ENCODE measurements around the gene IFIT2. TPM values are rescaled to one million over a fixed set of nuclear protein-coding genes. Genes with fewer than 3 reads are reported as not detected.

The IFIT2 gene
- total and polyA plus RNA-seq, 2 donors (not counting 3 experiments of a cell fraction or from before 2014, with no cell fraction given) = 0.23 to 1.4 TPM

DNA sequence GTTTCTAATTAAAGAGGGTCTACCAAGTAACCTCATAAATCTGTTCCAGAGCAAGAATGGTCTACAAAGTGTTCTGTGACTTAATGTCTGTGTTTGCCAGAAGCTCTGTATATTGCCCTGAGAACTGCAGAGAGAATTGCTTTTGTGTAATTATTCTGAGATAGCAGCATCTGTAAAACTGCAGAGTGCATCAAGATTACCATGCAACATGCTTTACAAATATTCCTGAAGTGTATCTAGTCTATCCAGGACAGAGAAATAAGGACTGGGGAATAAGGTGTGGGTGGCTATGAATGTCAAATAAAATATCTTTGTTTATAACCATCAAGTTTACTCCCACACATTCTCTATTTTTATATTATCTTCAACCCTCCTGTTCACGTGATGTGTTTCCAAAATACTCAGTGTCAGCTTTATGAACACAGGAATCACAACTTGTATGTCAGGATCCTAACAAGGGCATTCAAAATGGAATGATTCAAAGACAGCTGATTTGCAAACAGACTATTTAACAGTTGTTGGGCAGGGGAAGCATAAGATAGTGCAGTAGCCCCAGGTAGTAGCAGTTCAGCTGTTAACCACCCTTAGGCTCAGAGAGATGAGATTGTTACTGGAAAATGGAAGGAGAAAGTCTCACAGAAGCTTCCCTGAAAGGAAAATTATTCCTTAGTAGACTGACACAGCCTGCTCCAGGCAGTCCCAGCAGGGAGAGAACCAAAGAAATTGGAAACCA, 35.0 kb upstream of the IFIT2 start:
- CTCF ChIA-PET = interaction anchor here (2.4 kb wide), 1 partner anchor 102 kb away, joined by 12 read pairs; no protein-coding TSS in a partner anchor
- DNase-seq (ENCODE audit: low read depth, low spot score) = no peak

DNA sequence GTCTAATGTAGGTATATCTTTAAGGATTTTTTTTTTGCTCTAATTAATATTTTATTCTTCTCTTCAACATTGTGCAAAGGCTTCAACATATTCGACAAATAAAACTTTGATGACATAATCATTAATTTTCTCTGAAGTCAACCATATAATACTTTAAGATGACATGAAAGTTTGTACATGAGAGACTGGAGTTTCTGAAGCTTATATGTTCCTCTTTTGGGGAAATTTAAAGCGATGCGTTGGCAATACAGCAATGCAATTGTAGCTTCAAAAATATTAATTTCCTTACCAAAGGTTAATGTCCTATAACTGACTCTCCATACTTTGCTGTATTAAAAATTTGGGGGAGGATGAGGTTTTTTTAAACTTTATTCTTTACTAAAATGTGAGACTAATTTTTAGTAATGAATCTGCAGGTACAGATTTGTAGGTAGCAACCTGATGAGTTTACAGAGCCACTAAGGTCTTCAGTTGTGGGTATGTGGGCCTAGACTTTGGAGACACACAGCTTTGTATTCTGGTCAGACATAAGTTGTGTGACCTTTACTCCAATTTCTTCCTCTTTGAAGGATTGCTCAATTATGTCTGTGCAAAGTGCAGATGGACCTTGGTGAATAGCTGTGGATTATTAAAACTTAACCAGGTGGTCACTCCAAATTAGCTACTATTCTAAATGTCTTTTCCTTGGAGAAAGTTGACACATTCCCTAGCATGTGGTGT, 32.3 kb upstream of the IFIT2 start:
- Histone ChIP-seq H3K4me1 (ENCODE audit: control insufficient read depth, extremely low read depth, insufficient read depth, low read length) (no peaks in the 10 kb centered on the region), H3K9ac (replicated peaks; ENCODE audit: extremely low read depth, insufficient read depth, low read length) (no peak overlapping the region), H3K9me3 (replicated peaks; ENCODE audit: control insufficient read depth, insufficient read depth, low read length) (no peaks in the 10 kb centered on the region), H3K79me2 (ENCODE audit: control insufficient read depth, insufficient read depth, low read length) (no peaks in the 10 kb centered on the region), H3K27me3 (ENCODE audit: control insufficient read depth in 2 of 2, insufficient read depth in 2 of 2, low read length in 2 of 2) (peaks cover 64 to 75% of the 10 kb centered on the region in 2 experiments), H3K9me1 (replicated peaks; ENCODE audit: control insufficient read depth, extremely low read depth, insufficient read depth, low read length) (no peaks in the 10 kb centered on the region), H3K4me2 (ENCODE audit: insufficient read depth, low read length) (no peak overlapping the region), H3K4me3 (replicated peaks in 1 of 3; ENCODE audit: insufficient read depth in 1 of 3, low read depth in 1 of 3, low read length in 3 of 3) (no peak overlapping the region), H2AFZ (ENCODE audit: low read depth, low read length) (no peak overlapping the region), H3K36me3 (ENCODE audit: control insufficient read depth in 2 of 2, extremely low read depth in 1 of 2, insufficient read depth in 2 of 2, low read length in 2 of 2) (no peaks in the 10 kb centered on the region), H3K27ac (ENCODE audit: insufficient read depth, low read depth, low read length) (no peak overlapping the region), H4K20me1 (replicated peaks; ENCODE audit: control insufficient read depth, extremely low read depth, insufficient read depth, low read length) (no peaks in the 10 kb centered on the region)
- TF ChIP-seq JUN (IDR thresholded peaks at IDR 0.05; ENCODE audit: borderline replicate concordance, insufficient read depth, insufficient read length, low read depth) = no peak
- TF ChIP-seq FOS (IDR thresholded peaks at IDR 0.05; ENCODE audit: borderline replicate concordance, insufficient read depth, low read length) = no peak
- TF ChIP-seq, protein P1, sequence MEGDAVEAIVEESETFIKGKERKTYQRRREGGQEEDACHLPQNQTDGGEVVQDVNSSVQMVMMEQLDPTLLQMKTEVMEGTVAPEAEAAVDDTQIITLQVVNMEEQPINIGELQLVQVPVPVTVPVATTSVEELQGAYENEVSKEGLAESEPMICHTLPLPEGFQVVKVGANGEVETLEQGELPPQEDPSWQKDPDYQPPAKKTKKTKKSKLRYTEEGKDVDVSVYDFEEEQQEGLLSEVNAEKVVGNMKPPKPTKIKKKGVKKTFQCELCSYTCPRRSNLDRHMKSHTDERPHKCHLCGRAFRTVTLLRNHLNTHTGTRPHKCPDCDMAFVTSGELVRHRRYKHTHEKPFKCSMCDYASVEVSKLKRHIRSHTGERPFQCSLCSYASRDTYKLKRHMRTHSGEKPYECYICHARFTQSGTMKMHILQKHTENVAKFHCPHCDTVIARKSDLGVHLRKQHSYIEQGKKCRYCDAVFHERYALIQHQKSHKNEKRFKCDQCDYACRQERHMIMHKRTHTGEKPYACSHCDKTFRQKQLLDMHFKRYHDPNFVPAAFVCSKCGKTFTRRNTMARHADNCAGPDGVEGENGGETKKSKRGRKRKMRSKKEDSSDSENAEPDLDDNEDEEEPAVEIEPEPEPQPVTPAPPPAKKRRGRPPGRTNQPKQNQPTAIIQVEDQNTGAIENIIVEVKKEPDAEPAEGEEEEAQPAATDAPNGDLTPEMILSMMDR (IDR thresholded peaks at IDR 0.05; ENCODE audit: extremely low read depth in 1 of 2, insufficient read depth in 1 of 2, low read depth in 1 of 2, low read length in 2 of 2) = no peak
- no peak for TF ChIP-seq POLR2A (IDR thresholded peaks at IDR 0.05; ENCODE audit: low read depth, low read length)
- no peak for TF ChIP-seq POLR2AphosphoS5 (IDR thresholded peaks at IDR 0.05; ENCODE audit: insufficient read depth, low read depth, low read length)
- TF ChIP-seq, protein P2, sequence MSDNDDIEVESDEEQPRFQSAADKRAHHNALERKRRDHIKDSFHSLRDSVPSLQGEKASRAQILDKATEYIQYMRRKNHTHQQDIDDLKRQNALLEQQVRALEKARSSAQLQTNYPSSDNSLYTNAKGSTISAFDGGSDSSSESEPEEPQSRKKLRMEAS (IDR thresholded peaks at IDR 0.05; ENCODE audit: insufficient read depth, insufficient read length) = no peak
- TF ChIP-seq MYC (IDR thresholded peaks at IDR 0.05; ENCODE audit: low read depth, low read length) = no peak
- no peak for TF ChIP-seq EZH2 (IDR thresholded peaks at IDR 0.05; ENCODE audit: borderline replicate concordance, low read depth, low read length, severe bottlenecking)
- no peak for TF ChIP-seq GATA2 (IDR thresholded peaks at IDR 0.05; ENCODE audit: insufficient read depth, insufficient read length, low read depth, low read length)
- BruUV-seq (replicated peaks) = no TSS peak
- FAIRE-seq (no peak), DNase-seq (ENCODE audit: low read depth, low spot score) (no peak)
- dilution Hi-C loops (cut with MboI; ENCODE audit: extremely low pct_ligation_motif_present, low sequenced_read_pairs) = no loop called here
- ChIA-PET POLR2A (no interaction called here), CTCF (interaction anchor here (0.8 to 1.0 kb wide), 2 partner anchors 58 to 100 kb away, joined by 3 read pairs; no protein-coding TSS in a partner anchor)
- intact Hi-C loops (cut with micrococcal nuclease) = loop anchor here (10.0 kb wide), 1 partner anchor 435 kb away; the partner anchor contains the start of gene KIF20B

More for the DNA sequence above, 35.0 kb upstream of the IFIT2 start:
- POLR2A ChIA-PET = no interaction called here
- H3K9me1 ChIP-seq (replicated peaks; ENCODE audit: control insufficient read depth, extremely low read depth, insufficient read depth, low read length) = no peaks in the 10 kb centered on the region
- no peaks in the 10 kb centered on the region for H4K20me1 ChIP-seq (replicated peaks; ENCODE audit: control insufficient read depth, extremely low read depth, insufficient read depth, low read length)
- no peak overlapping the region for H3K4me2 ChIP-seq (ENCODE audit: insufficient read depth, low read length)
- H3K27ac ChIP-seq (ENCODE audit: insufficient read depth, low read depth, low read length) = no peak overlapping the region
- no peak for TF ChIP-seq POLR2A (IDR thresholded peaks at IDR 0.05; ENCODE audit: low read depth, low read length)
- TF ChIP-seq JUN (IDR thresholded peaks at IDR 0.05; ENCODE audit: borderline replicate concordance, insufficient read depth, insufficient read length, low read depth) = no peak
- TF ChIP-seq, protein P2 (IDR thresholded peaks at IDR 0.05; ENCODE audit: insufficient read depth, insufficient read length) = no peak
- no peaks in the 10 kb centered on the region for H3K9me3 ChIP-seq (replicated peaks; ENCODE audit: control insufficient read depth, insufficient read depth, low read length)
- H3K9ac ChIP-seq (replicated peaks; ENCODE audit: extremely low read depth, insufficient read depth, low read length) = no peak overlapping the region
- H3K36me3 ChIP-seq (ENCODE audit: control insufficient read depth in 2 of 2, extremely low read depth in 1 of 2, insufficient read depth in 2 of 2, low read length in 2 of 2) = no peaks in the 10 kb centered on the region
- no peak overlapping the region for H2AFZ ChIP-seq (ENCODE audit: low read depth, low read length)
- H3K27me3 ChIP-seq (ENCODE audit: control insufficient read depth in 2 of 2, insufficient read depth in 2 of 2, low read length in 2 of 2) = peaks cover 69 to 76% of the 10 kb centered on the region in 2 experiments
- dilution Hi-C loops (cut with MboI; ENCODE audit: extremely low pct_ligation_motif_present, low sequenced_read_pairs) (no loop called here), intact Hi-C loops (cut with micrococcal nuclease) (no loop called here)
- H3K4me3 ChIP-seq (replicated peaks in 1 of 3; ENCODE audit: insufficient read depth in 1 of 3, low read depth in 1 of 3, low read length in 3 of 3) = no peak overlapping the region
- no TSS peak for BruUV-seq (replicated peaks)
- H3K4me1 ChIP-seq (ENCODE audit: control insufficient read depth, extremely low read depth, insufficient read depth, low read length) = no peaks in the 10 kb centered on the region
- FAIRE-seq = no peak
- H3K79me2 ChIP-seq (ENCODE audit: control insufficient read depth, insufficient read depth, low read length) = no peaks in the 10 kb centered on the region

Data from endothelial cell of umbilical vein (primary cell).